OCI-LY3 (cell line): ENCODE results near the gene YARS2.

ENCODE experiments used
- CTCF ChIP-seq: fragments of 200-600, 300-600 bp; sonication (generic); IDR thresholded peaks from 2 replicates; pipeline ENCODE4 v1.5.1; 2014; ENCODE audit warnings: antibody characterized with exemption, low read length, low read depth
- EZH2phosphoT487 ChIP-seq: fragments of 200-600 bp; shearing (Covaris generic); IDR thresholded peaks from 2 replicates; pipeline ENCODE4 v1.6.1; 2018; ENCODE audit warnings: antibody characterized with exemption, mixed run types, low read depth

- no peak for TF ChIP-seq CTCF
- no peak for TF ChIP-seq EZH2phosphoT487
Observed at GRCh38 chr12:32737715-32738114, 18.0 kb downstream of the YARS2 start.
